GM12878 (cell line): ENCODE measurements around the gene RAP1GDS1. TPM values are rescaled to one million over a fixed set of nuclear protein-coding genes. Genes with fewer than 3 reads are reported as not detected.
A peak's percentile ranks its signal among the peaks of the same experiment; 100 is the strongest.

Experiments used
- ATF7 ChIP-seq: fragments of 450-650 bp; IDR thresholded peaks from 2 replicates; pipeline ENCODE4 v1.6.1; 2016; ENCODE audit warnings: low read depth, mild to moderate bottlenecking
- BMI1 ChIP-seq: fragments of 450-650 bp; IDR thresholded peaks from 2 replicates; pipeline ENCODE4 v1.6.1; 2016; ENCODE audit warnings: mild to moderate bottlenecking, moderate library complexity, borderline replicate concordance
- BRCA1 ChIP-seq: IDR thresholded peaks from 2 replicates; pipeline ENCODE4 v1.6.1; 2011; ENCODE audit warnings: low read depth, low read length, improper control_type of control experiment
- CBX3 ChIP-seq: fragments of 200-600 bp; sonication (generic); IDR thresholded peaks from 2 replicates; pipeline ENCODE4 v1.6.1; 2016; ENCODE audit warnings: low read depth, borderline replicate concordance
- CBX5 ChIP-seq: sonication (generic); IDR thresholded peaks from 2 replicates; pipeline ENCODE4 v1.6.1; 2016; ENCODE audit warnings: low read depth, moderate library complexity, mild to moderate bottlenecking, inconsistent platforms
- JUNB ChIP-seq: IDR thresholded peaks from 2 replicates; pipeline ENCODE4 v1.6.1; 2016; ENCODE audit warnings: antibody characterized with exemption, mild to moderate bottlenecking
- PAX8 ChIP-seq: fragments of 450-650 bp; IDR thresholded peaks from 2 replicates; pipeline ENCODE4 v1.6.1; 2017; ENCODE audit warnings: mild to moderate bottlenecking, moderate library complexity
- ZNF207 ChIP-seq: fragments of 450-650 bp; IDR thresholded peaks from 2 replicates; pipeline ENCODE4 v1.6.1; 2014; ENCODE audit warnings: antibody characterized with exemption, mild to moderate bottlenecking, borderline replicate concordance
- polyA plus RNA-seq, 11 experiments: library from polyadenylated mRNA; depleted of rRNA in 4 of 11; unstranded in 6 of 11; stranded (reverse) in 5 of 11; fragments of >200 nt; fragmentation: Nextera tagmentation in 4 of 11; fragmentation: Illumina TruSeq in 1 of 11; extraction: Ambion mirVana in 4 of 11; extraction: Trizol in 1 of 11; gene quantifications; 1 replicate in 1 of 11; 2 replicates in 10 of 11; pipeline versions ENCODE4 v1.2.1 to v1.2.3, GENCODE V29; 2011 to 2016; ENCODE audit warnings: inconsistent platforms in 2 of 11, missing spikeins in 2 of 11, low read depth in 1 of 11
- total RNA-seq, 4 experiments: library from RNA; depleted of rRNA in 3 of 4; stranded (reverse); fragments of >200 nt in 3 of 4; fragmentation: Illumina TruSeq in 1 of 4; extraction: Trizol in 1 of 4; gene quantifications; 2 replicates each; pipeline versions ENCODE4 v1.2.1 to v1.2.3, GENCODE V29; 2013 to 2021
- TF ChIP-seq, protein P1 (sequence below): fragments of 450-650 bp; IDR thresholded peaks from 2 replicates; pipeline ENCODE4 v1.6.1; 2016; ENCODE audit warnings: mild to moderate bottlenecking
- TF ChIP-seq, protein P2 (sequence below): fragments of 450-650 bp; formaldehyde crosslinking; IDR thresholded peaks from 2 replicates; pipeline ENCODE4 v1.4.0; 2020; ENCODE audit warnings: mild to moderate bottlenecking, moderate library complexity
- TF ChIP-seq, protein P3 (sequence below): IDR thresholded peaks from 2 replicates; pipeline ENCODE4 v1.6.1; 2012; ENCODE audit warnings: low read length, inconsistent platforms
- TF ChIP-seq, protein P4 (sequence below): fragments of 450-650 bp; formaldehyde crosslinking; IDR thresholded peaks from 2 replicates; pipeline ENCODE4 v1.4.0; 2022; ENCODE audit warnings: mild to moderate bottlenecking, moderate library complexity
- TF ChIP-seq, protein P5 (sequence below): IDR thresholded peaks from 2 replicates; pipeline ENCODE4 v1.6.1; 2012; ENCODE audit warnings: improper control_type of control experiment, low read depth, low read length; ENCODE audit not compliant: insufficient replicate concordance

RAP1GDS1 gene
- total and polyA plus RNA-seq, 10 of the 15 experiments (the other 5 are each of a cell fraction or from before 2014, with no cell fraction given): 12.0 to 30.5 (median 20.7) TPM

DNA sequence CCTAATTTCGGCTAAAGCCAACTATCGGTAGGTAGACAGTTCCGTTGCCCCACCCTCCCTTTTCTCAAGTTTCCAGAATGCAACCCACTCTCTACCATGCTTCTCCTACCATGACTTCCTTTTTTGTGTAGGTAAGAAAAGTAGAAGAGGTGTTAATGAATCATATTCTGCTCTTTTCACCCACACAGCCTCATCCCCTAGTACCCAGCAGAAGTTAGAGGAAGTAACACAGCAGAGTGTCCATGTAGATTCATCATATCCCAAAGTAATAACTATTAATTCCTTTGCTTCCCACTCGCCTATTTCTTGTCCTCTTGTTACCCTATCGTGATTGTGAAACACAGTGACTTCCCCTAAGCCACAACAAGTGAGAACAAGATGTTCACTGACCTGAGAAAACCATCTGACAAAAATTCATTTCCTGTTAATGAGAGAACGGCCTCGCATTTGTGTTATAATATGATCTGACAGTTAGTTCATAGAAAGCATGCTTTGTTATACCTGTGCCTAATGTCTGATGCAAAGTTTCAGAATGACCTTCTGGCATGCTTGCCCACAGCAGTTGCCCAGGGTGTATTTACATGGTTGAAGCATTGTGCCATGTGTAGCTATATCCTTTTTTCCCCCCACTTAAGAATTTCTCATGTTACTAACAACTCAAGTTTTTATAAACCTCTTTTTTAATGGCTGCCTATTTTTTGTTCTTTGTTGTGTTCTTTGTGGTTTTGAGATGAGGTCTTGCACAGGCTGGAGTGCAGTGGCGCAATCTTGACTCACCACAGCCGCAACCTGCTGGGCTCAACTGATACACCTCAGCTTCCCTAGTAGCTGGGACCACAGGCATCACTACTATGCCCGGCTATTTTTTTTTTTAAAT, 185.6 kb downstream of the RAP1GDS1 start (continued):
- TF ChIP-seq ATF7: peak; percentile 44; the same call in 1 of the 2 replicates
- no peak for TF ChIP-seq JUNB
- TF ChIP-seq, protein P1, sequence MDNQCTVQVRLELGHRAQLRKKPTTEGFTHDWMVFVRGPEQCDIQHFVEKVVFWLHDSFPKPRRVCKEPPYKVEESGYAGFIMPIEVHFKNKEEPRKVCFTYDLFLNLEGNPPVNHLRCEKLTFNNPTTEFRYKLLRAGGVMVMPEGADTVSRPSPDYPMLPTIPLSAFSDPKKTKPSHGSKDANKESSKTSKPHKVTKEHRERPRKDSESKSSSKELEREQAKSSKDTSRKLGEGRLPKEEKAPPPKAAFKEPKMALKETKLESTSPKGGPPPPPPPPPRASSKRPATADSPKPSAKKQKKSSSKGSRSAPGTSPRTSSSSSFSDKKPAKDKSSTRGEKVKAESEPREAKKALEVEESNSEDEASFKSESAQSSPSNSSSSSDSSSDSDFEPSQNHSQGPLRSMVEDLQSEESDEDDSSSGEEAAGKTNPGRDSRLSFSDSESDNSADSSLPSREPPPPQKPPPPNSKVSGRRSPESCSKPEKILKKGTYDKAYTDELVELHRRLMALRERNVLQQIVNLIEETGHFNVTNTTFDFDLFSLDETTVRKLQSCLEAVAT: peak; percentile 59
- no peak for TF ChIP-seq ZNF207
- TF ChIP-seq, protein P2, sequence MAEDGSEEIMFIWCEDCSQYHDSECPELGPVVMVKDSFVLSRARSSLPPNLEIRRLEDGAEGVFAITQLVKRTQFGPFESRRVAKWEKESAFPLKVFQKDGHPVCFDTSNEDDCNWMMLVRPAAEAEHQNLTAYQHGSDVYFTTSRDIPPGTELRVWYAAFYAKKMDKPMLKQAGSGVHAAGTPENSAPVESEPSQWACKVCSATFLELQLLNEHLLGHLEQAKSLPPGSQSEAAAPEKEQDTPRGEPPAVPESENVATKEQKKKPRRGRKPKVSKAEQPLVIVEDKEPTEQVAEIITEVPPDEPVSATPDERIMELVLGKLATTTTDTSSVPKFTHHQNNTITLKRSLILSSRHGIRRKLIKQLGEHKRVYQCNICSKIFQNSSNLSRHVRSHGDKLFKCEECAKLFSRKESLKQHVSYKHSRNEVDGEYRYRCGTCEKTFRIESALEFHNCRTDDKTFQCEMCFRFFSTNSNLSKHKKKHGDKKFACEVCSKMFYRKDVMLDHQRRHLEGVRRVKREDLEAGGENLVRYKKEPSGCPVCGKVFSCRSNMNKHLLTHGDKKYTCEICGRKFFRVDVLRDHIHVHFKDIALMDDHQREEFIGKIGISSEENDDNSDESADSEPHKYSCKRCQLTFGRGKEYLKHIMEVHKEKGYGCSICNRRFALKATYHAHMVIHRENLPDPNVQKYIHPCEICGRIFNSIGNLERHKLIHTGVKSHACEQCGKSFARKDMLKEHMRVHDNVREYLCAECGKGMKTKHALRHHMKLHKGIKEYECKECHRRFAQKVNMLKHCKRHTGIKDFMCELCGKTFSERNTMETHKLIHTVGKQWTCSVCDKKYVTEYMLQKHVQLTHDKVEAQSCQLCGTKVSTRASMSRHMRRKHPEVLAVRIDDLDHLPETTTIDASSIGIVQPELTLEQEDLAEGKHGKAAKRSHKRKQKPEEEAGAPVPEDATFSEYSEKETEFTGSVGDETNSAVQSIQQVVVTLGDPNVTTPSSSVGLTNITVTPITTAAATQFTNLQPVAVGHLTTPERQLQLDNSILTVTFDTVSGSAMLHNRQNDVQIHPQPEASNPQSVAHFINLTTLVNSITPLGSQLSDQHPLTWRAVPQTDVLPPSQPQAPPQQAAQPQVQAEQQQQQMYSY (CRISPR knock-in tag): no peak
- TF ChIP-seq, protein P3, sequence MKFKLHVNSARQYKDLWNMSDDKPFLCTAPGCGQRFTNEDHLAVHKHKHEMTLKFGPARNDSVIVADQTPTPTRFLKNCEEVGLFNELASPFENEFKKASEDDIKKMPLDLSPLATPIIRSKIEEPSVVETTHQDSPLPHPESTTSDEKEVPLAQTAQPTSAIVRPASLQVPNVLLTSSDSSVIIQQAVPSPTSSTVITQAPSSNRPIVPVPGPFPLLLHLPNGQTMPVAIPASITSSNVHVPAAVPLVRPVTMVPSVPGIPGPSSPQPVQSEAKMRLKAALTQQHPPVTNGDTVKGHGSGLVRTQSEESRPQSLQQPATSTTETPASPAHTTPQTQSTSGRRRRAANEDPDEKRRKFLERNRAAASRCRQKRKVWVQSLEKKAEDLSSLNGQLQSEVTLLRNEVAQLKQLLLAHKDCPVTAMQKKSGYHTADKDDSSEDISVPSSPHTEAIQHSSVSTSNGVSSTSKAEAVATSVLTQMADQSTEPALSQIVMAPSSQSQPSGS: peak; percentile 32
- TF ChIP-seq CBX3: no peak
- TF ChIP-seq, protein P4, sequence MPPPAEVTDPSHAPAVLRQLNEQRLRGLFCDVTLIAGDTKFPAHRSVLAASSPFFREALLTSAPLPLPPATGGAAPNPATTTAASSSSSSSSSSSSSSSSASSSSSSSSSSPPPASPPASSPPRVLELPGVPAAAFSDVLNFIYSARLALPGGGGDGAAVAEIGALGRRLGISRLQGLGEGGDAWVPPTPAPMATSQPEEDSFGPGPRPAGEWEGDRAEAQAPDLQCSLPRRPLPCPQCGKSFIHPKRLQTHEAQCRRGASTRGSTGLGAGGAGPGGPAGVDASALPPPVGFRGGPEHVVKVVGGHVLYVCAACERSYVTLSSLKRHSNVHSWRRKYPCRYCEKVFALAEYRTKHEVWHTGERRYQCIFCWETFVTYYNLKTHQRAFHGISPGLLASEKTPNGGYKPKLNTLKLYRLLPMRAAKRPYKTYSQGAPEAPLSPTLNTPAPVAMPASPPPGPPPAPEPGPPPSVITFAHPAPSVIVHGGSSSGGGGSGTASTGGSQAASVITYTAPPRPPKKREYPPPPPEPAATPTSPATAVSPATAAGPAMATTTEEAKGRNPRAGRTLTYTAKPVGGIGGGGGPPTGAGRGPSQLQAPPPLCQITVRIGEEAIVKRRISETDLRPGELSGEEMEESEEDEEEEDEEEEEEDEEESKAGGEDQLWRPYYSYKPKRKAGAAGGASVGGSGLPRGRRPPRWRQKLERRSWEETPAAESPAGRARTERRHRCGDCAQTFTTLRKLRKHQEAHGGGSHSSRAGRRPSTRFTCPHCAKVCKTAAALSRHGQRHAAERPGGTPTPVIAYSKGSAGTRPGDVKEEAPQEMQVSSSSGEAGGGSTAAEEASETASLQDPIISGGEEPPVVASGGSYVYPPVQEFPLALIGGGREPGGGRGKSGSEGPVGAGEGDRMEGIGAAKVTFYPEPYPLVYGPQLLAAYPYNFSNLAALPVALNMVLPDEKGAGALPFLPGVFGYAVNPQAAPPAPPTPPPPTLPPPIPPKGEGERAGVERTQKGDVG (CRISPR knock-in tag): no peak
- peak; percentile 62; the same call in 1 of the 2 replicates for TF ChIP-seq BMI1
- no peak for TF ChIP-seq PAX8
- TF ChIP-seq, protein P5, sequence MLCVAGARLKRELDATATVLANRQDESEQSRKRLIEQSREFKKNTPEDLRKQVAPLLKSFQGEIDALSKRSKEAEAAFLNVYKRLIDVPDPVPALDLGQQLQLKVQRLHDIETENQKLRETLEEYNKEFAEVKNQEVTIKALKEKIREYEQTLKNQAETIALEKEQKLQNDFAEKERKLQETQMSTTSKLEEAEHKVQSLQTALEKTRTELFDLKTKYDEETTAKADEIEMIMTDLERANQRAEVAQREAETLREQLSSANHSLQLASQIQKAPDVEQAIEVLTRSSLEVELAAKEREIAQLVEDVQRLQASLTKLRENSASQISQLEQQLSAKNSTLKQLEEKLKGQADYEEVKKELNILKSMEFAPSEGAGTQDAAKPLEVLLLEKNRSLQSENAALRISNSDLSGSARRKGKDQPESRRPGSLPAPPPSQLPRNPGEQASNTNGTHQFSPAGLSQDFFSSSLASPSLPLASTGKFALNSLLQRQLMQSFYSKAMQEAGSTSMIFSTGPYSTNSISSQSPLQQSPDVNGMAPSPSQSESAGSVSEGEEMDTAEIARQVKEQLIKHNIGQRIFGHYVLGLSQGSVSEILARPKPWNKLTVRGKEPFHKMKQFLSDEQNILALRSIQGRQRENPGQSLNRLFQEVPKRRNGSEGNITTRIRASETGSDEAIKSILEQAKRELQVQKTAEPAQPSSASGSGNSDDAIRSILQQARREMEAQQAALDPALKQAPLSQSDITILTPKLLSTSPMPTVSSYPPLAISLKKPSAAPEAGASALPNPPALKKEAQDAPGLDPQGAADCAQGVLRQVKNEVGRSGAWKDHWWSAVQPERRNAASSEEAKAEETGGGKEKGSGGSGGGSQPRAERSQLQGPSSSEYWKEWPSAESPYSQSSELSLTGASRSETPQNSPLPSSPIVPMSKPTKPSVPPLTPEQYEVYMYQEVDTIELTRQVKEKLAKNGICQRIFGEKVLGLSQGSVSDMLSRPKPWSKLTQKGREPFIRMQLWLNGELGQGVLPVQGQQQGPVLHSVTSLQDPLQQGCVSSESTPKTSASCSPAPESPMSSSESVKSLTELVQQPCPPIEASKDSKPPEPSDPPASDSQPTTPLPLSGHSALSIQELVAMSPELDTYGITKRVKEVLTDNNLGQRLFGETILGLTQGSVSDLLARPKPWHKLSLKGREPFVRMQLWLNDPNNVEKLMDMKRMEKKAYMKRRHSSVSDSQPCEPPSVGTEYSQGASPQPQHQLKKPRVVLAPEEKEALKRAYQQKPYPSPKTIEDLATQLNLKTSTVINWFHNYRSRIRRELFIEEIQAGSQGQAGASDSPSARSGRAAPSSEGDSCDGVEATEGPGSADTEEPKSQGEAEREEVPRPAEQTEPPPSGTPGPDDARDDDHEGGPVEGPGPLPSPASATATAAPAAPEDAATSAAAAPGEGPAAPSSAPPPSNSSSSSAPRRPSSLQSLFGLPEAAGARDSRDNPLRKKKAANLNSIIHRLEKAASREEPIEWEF: no peak
- TF ChIP-seq BRCA1: no peak
- no peak for TF ChIP-seq CBX5
